ENCODE data around the gene ZNF503. TPM values are rescaled to one million over a fixed set of nuclear protein-coding genes. Genes with fewer than 3 reads are reported as not detected.
A peak's percentile ranks its signal among the peaks of the same experiment; 100 is the strongest.

The ZNF503 gene
- total and polyA plus RNA-seq, 4 experiments from 2014 or later, result 0.12 TPM; not detected in 3

DNA sequence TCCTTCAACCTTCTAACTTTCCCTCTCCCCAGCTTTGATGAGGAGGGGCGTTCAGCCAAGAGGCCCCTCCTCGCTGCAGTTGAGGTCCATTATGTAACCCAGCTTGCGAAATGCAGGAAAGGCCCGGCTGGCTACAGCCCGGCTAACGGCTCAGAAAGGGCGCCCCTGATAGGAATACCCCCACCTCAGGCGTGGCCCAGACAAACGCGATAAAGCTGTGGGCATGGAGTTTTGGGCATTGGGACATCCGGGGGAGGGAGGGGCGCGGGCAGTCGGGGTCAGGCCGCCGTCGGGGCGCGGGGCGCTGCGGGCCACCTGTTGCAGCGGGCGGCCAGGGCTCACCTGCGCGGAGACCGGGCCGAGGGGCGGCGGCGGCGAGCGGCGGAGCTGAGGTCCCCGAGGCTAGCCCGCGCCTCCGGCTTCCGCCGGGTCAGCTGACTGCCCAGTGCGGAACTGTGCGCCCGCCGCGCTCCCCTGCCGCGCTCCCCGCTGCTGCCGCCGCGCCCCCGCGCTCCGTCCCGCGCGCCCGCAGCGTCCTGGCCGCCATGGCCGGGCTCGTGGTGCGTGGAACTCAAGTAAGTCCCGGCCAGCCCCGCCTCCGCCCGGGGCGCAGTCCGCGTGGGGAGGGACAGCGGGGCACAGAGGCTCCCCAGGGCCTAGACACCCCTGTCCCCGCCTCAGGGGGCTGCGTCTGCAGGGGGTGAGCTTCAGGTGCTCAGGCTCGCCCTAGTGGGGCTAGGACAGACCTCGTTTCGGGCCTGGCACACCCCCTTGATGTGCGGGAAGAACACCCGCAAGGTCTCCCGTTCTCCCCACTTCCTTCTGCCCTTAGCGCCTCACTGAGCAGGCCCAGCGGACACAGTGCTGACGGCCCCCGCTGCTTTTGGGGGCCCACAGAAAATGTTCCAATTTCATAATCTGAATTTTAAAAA, 29.9 kb upstream of the ZNF503 start, which contains the start of gene LRMDA:
Gene LRMDA, plus strand, starts transcription at position 445 of the 932 bp plus-strand sequence.
- H3K36me3 Mint-ChIP-seq, result no peaks in the 10 kb centered on the region
- Histone ChIP-seq H3K4me1 (ENCODE audit: insufficient read depth, low read length) (no peaks in the 10 kb centered on the region), H3K4me3 (ENCODE audit: low read length in 2 of 2) (no peak within 1 kb of the TSS), H3K27me3 (ENCODE audit: insufficient read depth, low read length) (no peaks in the 10 kb centered on the region), H3K9me3 (ENCODE audit: control insufficient read depth in 1 of 2, low read length in 2 of 2) (no peaks in the 10 kb centered on the region), H3K36me3 (ENCODE audit: insufficient read depth, low read length) (no peaks in the 10 kb centered on the region), H3K27ac (ENCODE audit: low read depth, low read length) (no peak within 1 kb of the TSS)
- H3K4me1 Mint-ChIP-seq, result peaks cover 0 to 4% (median 2%) of the 10 kb centered on the region in 4 donors
- ChIA-PET CTCF (ENCODE audit: partially characterized antibody) (no interaction called here), POLR2A (ENCODE audit: partially characterized antibody) (no interaction called here)
- H3K27ac Mint-ChIP-seq, result peak within 1 kb of the TSS in 1 of 7 donors; percentile 66
- no peak for DNase-seq
- H3K4me3 Mint-ChIP-seq, result peak within 1 kb of the TSS in 4 of 8 donors; percentile 46 to 61 (median 50)
- H3K9me3 Mint-ChIP-seq, result peaks cover 0 to 2% (median 0%) of the 10 kb centered on the region in 8 donors
- intact Hi-C loops (cut with micrococcal nuclease), result no loop called here
- peaks cover 30 to 46% of the 10 kb centered on the region in 2 donors for H3K27me3 Mint-ChIP-seq

DNA sequence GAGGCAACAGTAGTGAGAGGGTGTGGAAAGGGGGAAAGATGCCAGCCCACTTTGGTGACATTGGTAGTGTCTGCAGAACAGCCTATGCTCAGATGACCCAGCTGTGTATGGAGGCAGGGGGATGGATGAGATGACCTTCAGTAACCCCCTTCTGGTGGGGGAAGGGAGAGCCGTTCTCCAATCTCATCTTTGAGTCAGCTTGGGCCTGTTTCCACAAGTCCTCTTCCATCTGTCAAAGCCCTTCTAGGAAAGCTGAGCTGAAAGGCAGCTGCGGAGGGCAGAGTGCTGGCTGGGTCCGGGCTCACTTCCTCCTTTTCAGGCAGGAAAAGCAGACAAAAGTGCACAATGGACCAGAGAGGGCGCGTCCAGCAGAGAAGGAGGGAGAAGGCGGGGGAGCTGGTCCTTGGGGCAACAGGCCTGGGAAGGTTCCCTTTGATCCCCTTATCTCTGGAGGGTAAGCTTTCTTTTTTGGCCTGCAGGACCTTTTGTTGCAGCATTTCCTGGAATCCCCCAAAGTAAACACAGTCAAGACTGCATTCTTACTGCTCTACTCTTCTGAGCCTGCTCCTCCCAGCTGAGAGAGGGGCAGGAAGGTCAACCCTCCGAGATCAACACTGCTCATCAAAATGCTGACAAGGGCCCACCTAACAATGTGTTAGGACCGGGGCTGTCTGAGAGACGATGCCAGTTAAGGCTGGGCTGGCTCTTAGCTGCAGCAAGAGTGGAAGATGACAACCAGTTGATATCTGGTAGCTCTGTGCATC, 28.6 kb upstream of the ZNF503 start:
- no peaks in the 10 kb centered on the region for H3K27me3 ChIP-seq (ENCODE audit: insufficient read depth, low read length)
- Mint-ChIP-seq H3K27ac (peak overlapping the region in 1 of 7 donors; percentile 66), H3K9me3 (peaks cover 0 to 2% (median 0%) of the 10 kb centered on the region in 8 donors), H3K36me3 (no peaks in the 10 kb centered on the region), H3K4me3 (no peak overlapping the region), H3K27me3 (peaks cover 31 to 44% of the 10 kb centered on the region in 2 donors), H3K4me1 (peaks cover 0 to 4% (median 2%) of the 10 kb centered on the region in 4 donors)
- ChIA-PET POLR2A (ENCODE audit: partially characterized antibody) (no interaction called here), CTCF (ENCODE audit: partially characterized antibody) (no interaction called here)
- H3K4me3 ChIP-seq (ENCODE audit: low read length in 2 of 2), result no peak overlapping the region
- DNase-seq, result no peak
- no peaks in the 10 kb centered on the region for H3K9me3 ChIP-seq (ENCODE audit: control insufficient read depth in 1 of 2, low read length in 2 of 2)
- no peaks in the 10 kb centered on the region for H3K36me3 ChIP-seq (ENCODE audit: insufficient read depth, low read length)
- H3K27ac ChIP-seq (ENCODE audit: low read depth, low read length), result no peak overlapping the region
- intact Hi-C loops (cut with micrococcal nuclease), result no loop called here
- no peaks in the 10 kb centered on the region for H3K4me1 ChIP-seq (ENCODE audit: insufficient read depth, low read length)

DNA sequence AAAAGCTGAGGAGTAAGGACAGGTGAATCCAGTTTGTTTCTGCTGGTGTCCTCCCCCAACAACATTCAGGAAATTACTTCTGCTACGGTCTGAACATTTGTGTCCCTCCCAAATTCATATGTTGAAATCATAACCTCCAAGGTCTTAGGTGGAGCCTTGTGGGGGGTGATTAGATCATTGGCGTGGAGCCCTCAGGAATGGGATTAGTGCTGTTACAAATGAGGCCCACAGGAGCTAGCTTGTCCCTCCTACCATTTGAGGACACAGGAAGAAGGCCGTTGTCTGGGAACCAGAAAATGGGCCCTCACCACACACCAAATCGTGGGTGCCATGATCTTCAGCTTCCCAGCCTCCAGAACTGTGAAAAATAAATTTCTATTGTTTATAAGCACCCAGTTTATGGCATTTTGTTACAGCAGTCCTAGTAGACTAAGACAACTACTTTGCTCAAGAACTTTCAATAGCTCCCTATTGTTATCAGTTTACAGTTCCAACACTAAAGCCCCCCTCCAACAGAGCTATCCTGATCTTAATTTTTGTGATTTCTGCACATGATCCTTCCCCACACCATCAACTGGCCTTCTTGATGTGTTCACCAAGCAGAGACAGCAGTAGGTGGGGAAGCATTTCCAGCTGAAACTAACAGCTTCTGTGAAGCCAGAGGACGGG, 27.7 kb upstream of the ZNF503 start:
- Mint-ChIP-seq H3K36me3 (no peaks in the 10 kb centered on the region), H3K4me3 (no peak overlapping the region), H3K27me3 (peaks cover 30 to 42% of the 10 kb centered on the region in 2 donors), H3K9me3 (peaks cover 0 to 2% (median 0%) of the 10 kb centered on the region in 8 donors), H3K27ac (no peak overlapping the region), H3K4me1 (peaks cover 0 to 4% (median 2%) of the 10 kb centered on the region in 4 donors)
- ChIA-PET POLR2A (ENCODE audit: partially characterized antibody) (no interaction called here), CTCF (ENCODE audit: partially characterized antibody) (no interaction called here)
- H3K27ac ChIP-seq (ENCODE audit: low read depth, low read length), result no peak overlapping the region
- H3K4me3 ChIP-seq (ENCODE audit: low read length in 2 of 2), result no peak overlapping the region
- H3K27me3 ChIP-seq (ENCODE audit: insufficient read depth, low read length), result no peaks in the 10 kb centered on the region
- H3K36me3 ChIP-seq (ENCODE audit: insufficient read depth, low read length), result no peaks in the 10 kb centered on the region
- no peaks in the 10 kb centered on the region for H3K9me3 ChIP-seq (ENCODE audit: control insufficient read depth in 1 of 2, low read length in 2 of 2)
- no peaks in the 10 kb centered on the region for H3K4me1 ChIP-seq (ENCODE audit: insufficient read depth, low read length)
- DNase-seq, result no peak
- intact Hi-C loops (cut with micrococcal nuclease), result no loop called here

DNA sequence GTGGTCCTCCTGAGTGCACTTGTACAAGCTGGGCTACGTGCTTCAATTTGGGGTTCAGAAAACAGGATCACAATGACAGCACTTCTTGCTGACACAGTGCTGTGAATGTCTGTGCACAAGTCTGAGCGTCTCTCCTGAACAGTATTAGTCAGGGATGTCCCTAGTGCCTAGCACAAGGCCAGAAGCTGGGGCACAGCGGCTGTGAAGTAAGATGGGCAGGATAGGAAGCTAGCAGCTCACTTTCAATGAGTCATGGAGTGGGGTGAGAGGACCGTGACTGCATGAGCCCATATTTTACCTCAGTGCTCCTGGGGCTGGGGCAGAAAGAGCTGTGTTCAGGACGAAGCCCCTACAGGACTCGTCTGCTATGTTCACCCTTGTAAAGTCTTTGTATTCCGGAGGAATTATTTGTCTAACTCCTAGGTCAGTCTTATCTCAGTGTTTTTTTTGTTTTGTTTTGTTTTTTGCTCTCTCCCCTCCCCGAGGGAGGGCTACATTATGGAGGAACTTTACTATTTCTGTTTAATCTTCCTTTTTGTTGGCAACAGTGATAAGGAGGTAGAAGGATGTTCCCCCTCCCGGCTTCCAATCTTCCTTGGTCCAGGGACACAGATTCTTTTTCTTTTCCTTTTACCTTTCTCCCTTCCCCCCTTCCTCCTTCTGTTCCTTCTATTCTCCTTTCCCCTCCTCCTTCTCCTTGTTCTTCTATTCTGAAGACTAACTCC, 27.0 kb upstream of the ZNF503 start:
- intact Hi-C loops (cut with micrococcal nuclease), result no loop called here
- H3K36me3 Mint-ChIP-seq, result no peaks in the 10 kb centered on the region
- Histone ChIP-seq H3K27me3 (ENCODE audit: insufficient read depth, low read length) (no peaks in the 10 kb centered on the region), H3K4me1 (ENCODE audit: insufficient read depth, low read length) (no peaks in the 10 kb centered on the region), H3K36me3 (ENCODE audit: insufficient read depth, low read length) (no peaks in the 10 kb centered on the region), H3K4me3 (ENCODE audit: low read length in 2 of 2) (no peak overlapping the region), H3K9me3 (ENCODE audit: control insufficient read depth in 1 of 2, low read length in 2 of 2) (no peaks in the 10 kb centered on the region), H3K27ac (ENCODE audit: low read depth, low read length) (no peak overlapping the region)
- no peak for DNase-seq
- peaks cover 0 to 2% (median 0%) of the 10 kb centered on the region in 8 donors for H3K9me3 Mint-ChIP-seq
- ChIA-PET POLR2A (ENCODE audit: partially characterized antibody) (no interaction called here), CTCF (ENCODE audit: partially characterized antibody) (no interaction called here)
- H3K4me1 Mint-ChIP-seq, result peaks cover 0 to 4% (median 2%) of the 10 kb centered on the region in 4 donors
- H3K4me3 Mint-ChIP-seq, result no peak overlapping the region
- H3K27ac Mint-ChIP-seq, result no peak overlapping the region
- H3K27me3 Mint-ChIP-seq, result peaks cover 27 to 37% of the 10 kb centered on the region in 2 donors

DNA sequence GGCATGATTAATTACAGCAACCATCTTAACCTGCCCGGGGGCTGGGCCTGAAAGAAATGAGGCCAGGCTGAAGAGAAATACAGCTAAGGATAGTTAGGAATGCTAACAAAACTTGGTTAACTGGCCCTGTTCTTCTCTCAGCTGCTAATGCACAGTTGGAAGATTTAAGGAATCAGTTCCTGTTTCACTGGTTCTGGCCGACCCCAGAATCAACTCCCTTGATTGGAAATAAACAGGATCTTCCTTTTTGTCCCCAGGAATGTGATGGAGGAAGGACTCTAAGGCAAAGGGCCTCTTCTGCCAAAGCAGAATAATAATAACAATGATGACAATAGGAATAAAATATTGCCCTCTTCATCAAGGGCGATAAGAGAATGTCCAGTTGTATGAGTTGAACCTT, 26.4 kb upstream of the ZNF503 start:
- Histone ChIP-seq H3K27ac (ENCODE audit: low read depth, low read length) (no peak overlapping the region), H3K36me3 (ENCODE audit: insufficient read depth, low read length) (no peaks in the 10 kb centered on the region), H3K4me1 (ENCODE audit: insufficient read depth, low read length) (no peaks in the 10 kb centered on the region), H3K4me3 (ENCODE audit: low read length in 2 of 2) (no peak overlapping the region), H3K27me3 (ENCODE audit: insufficient read depth, low read length) (no peaks in the 10 kb centered on the region), H3K9me3 (ENCODE audit: control insufficient read depth in 1 of 2, low read length in 2 of 2) (no peaks in the 10 kb centered on the region)
- Mint-ChIP-seq H3K36me3 (no peaks in the 10 kb centered on the region), H3K4me3 (no peak overlapping the region), H3K4me1 (peaks cover 0 to 4% (median 2%) of the 10 kb centered on the region in 4 donors), H3K27ac (no peak overlapping the region), H3K27me3 (peaks cover 23 to 34% of the 10 kb centered on the region in 2 donors), H3K9me3 (peaks cover 0 to 2% (median 0%) of the 10 kb centered on the region in 8 donors)
- intact Hi-C loops (cut with micrococcal nuclease), result no loop called here
- CTCF ChIA-PET (ENCODE audit: partially characterized antibody), result no interaction called here
- no peak for DNase-seq
- POLR2A ChIA-PET (ENCODE audit: partially characterized antibody), result no interaction called here

DNA sequence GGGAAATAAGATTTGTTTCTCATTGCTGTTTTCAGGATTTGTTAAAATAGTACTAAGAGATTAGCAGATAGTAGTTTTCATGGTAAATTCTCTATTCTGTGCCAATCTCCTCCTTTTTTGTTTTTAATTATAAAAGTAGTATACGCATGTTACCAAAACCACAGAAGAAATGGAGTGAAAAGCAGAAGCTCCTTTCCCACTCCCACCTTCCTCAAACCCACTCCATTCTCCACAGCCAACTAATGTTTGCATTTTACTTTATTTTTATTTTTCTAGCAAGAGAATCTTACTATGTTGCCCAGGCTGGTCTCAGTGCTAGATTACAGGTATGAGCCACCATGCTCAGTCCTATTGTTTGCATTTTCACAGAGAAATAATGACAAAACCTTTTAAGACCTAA, 25.3 kb upstream of the ZNF503 start:
- ChIA-PET CTCF (ENCODE audit: partially characterized antibody) (no interaction called here), POLR2A (ENCODE audit: partially characterized antibody) (no interaction called here)
- Mint-ChIP-seq H3K27ac (no peak overlapping the region), H3K9me3 (peaks cover 0 to under 1% (median 0%) of the 10 kb centered on the region in 8 donors), H3K36me3 (no peaks in the 10 kb centered on the region), H3K4me1 (peaks cover 0 to 2% (median under 1%) of the 10 kb centered on the region in 4 donors), H3K27me3 (peaks cover 16 to 27% of the 10 kb centered on the region in 2 donors), H3K4me3 (no peak overlapping the region)
- H3K27ac ChIP-seq (ENCODE audit: low read depth, low read length), result no peak overlapping the region
- no peak for DNase-seq
- no peaks in the 10 kb centered on the region for H3K9me3 ChIP-seq (ENCODE audit: control insufficient read depth in 1 of 2, low read length in 2 of 2)
- H3K4me3 ChIP-seq (ENCODE audit: low read length in 2 of 2), result no peak overlapping the region
- no peaks in the 10 kb centered on the region for H3K36me3 ChIP-seq (ENCODE audit: insufficient read depth, low read length)
- H3K4me1 ChIP-seq (ENCODE audit: insufficient read depth, low read length), result no peaks in the 10 kb centered on the region
- no peaks in the 10 kb centered on the region for H3K27me3 ChIP-seq (ENCODE audit: insufficient read depth, low read length)
- intact Hi-C loops (cut with micrococcal nuclease), result no loop called here
